HG03457 (cell line): ENCODE measurements around the gene CAPN13.

ENCODE experiments used
- ATAC-seq: cut with Tn5 transposase; IDR thresholded peaks from one replicate; pipeline ENCODE4 v1.9.1; 2021; ENCODE audit warnings: moderate number of reproducible peaks; ENCODE audit not compliant: unreplicated experiment

The CAPN13 gene

DNA sequence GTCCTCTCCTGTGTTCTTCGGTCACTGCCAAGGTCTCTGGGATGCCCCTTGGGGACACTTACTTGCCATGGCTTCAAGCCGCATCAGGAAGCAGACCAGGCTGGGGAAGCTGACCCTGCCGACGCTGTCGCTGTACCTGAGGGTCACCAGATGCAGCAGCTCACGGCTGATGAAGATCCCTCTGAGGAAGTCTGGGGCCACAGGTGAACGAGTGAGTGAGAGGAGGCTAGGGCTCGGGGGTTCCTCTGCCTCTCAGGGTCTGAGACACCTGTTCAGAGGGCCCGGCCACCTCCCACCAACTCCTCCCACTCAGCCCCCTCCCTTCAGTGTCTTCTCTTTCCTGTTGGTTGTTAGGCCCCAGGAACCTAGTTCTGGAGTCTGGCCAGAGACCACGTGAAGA lies 74.9 kb downstream of the CAPN13 start:
- no peak for ATAC-seq

DNA sequence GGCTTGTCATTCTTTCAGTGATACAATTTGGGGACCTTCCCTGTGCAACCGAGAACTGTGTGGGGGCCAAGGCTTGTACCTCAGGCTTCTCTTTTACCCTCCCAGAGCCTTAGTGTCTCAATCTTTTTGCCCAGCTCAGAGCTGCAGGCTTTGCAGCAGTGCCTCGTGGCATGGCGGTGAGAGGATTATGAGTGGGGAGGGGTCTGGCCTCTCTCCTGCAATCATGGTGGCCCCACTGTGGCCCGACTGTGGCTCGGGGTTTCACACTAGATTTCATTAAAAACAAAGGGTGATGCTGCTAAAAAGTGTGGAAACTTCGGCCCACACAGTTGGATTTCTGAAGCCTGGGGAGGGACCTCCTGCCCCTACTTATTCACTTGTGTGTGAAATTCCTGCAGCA lies 75.5 kb downstream of the CAPN13 start:
- no peak for ATAC-seq

DNA sequence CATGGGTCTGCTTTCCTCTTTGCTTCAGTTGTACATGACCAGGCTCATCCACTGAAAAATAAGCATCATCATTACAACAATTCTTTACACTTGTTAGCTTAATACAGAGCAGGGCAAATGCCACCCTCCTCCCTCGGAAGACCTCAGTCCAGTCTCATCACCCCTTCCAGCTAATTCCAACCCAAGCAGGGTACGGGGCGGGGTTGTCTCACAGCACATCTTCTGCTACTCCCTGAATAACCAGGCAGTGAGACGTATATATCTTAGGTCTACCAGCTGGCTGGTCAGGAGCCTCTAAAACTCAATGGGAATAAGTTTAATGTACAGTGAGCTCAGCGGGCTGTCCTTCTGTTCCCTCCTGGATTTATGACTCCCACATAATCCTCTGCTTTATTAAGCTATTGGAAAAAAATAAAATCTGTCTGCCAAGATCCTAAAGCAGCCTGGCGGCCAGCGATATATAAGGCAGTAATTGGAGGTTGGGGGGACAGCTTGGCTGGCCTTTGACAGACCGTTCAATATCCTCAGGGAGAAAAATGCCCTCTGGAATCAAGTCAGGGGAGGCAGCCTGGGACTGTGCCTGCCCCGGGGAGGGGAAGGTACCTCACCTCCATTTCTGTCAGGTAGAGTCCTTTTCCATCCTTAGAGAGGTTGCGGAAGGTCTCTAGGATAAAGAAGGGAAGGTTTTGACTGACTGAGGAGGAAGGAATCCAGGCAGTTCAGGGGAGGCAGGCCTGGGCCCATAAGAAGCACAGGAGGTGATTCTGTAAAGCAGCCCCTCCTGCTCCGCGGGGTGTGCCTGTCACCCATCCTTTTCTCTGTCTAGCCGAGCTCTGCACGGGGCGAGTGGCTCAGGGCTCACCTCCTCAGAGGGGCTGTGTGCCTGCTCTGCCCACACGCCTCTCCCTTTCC lies 76.3 kb downstream of the CAPN13 start:
- no peak for ATAC-seq

DNA sequence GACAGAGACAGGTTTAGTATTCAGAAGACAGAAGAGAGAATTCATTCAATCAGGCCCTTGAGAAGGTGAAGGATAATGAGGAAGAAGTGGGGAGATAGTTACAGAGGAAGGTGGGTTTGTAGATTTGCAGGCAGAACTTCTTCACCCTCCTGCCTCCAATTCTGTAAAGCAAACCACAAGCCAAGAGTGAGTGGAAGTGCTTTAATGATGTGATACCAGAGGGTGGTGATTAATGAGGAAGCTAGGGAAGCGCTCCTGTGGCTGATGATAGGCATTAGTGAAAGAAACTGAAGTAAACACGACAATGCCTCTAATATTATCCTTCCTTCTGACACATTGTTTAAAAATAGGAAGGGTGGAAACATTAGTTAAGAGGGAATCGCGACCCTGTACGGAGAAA lies 78.2 kb downstream of the CAPN13 start:
- ATAC-seq, result no peak

DNA sequence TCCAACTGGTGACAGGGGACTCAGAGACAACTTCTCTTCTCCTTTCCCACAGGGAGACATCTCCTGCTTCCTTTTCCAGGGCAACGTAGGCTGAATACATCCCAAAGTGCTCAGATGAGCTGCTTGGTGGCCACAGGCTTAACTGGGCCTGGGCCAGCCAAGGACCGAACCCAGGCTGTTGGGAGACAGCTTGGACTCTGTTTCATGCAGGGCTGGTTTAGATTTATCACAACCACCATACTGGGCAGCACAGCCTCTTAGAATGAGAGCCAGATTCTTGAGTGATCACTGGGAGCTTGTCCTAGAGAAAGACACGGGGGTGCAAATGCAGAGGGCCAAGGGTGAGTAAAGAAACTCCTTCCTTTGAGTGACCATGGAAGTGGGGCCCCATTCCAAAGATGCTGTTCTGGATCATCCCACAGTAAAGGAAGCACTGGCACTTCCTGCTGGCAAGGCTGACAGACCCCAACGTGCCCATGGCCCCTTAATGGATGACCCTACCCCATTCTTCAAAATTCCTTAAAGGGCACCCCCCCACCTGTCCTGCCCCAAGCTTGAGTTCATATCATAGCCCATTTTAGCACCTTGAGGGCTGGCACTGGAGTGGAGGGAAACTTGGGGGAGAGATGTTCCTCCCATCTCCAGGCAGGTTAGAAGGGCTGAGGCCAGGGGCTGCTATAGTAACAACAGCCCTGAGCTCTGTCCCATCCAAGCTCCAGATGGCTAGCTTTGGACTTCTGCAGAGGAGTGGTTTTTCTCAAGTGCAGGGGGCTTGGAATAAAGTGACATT lies 84.1 kb downstream of the CAPN13 start:
- no peak for ATAC-seq

DNA sequence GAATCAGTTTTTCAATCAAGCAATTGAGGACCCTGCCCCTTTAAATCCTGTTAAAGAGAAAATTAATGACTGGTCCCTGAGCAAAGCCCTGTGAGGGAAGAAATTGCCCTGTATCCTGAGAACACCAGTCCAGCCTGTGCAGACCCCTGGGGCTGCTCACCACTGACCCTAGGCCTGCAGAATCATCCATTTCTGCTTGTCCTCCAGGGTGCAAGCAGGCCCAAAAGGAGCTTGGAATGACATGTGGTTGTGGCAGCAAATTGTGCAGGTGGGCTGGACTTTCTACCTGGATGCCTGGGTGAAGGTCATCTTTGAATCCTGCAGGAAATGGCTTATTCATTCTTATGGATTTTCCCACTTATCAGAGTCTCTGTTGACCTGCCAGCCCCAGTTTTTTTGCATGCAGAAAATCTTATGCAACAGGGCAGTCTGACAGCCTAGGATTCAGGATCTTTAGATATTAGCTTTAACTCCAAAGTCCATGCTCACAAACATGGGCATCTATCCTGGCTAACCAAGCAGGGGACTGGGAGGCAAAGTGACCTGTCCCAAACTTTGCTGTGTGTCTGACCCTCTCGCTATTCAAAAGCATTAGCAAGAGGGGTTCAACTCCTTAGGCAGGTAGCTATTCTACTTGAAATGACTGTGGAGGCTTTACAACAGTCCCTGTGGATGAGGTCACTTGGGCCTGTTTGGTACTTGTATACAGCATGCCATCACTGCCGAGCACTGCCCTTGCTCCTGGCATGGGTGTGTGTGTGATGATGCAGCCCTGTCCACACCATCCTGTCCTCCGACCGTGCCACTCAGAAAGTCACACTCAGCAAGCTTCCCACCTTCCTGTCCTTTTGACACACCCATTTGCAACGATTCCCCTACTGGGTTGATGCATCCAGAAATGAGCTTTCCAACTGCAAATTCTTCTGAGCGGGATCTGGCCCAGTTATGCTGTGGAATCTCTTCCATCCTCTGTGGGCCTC lies 85.3 kb downstream of the CAPN13 start:
- ATAC-seq, result no peak

DNA sequence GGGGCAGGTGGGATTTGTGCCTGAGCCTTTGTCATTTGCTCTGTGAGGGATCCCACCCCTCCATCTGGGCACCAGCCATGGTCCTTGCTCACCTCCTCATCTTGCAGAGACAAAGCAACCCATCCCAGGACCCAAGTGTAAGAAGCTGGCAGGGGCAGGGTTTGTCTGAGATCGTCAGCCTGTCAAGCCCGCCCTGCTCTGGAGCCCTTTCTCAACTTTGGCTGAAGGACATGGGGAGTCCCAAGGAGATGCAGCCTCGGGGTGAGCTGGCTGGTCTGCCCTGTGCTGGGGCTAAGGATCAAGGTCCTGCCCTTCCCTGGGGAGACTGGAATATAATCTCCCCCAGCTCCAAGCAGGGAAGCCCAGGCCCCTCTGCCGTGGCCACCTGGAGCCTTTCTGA lies 86.0 kb downstream of the CAPN13 start:
- ATAC-seq, result no peak

DNA sequence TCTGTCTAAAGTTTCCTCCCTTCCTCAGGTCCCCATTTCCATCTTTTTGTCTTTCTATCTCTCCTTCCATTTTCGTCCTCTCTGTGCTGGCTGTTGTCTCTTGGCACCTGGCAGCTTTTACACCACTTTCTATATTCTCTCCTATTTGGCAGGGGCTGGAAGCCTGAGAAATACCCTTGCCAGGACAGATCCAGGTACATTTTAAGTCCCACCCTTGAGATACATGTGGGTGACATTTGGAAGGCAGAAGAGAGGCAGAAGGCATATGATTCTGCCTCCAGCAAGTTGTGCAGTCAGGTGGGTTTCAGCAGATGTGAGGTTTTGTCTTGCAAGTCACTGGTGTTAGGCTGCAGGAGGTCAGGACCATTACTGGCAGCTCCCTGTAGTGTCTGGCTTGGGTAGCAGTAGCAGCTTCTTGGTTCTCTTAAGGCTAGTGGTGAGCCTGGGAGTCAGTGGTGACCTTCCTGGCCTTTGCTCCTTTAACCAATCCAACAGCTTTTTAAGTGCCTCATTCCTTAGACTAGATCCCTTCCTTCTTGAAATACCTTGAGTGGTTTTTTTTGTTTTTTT lies 90.1 kb downstream of the CAPN13 start:
- no peak for ATAC-seq

DNA sequence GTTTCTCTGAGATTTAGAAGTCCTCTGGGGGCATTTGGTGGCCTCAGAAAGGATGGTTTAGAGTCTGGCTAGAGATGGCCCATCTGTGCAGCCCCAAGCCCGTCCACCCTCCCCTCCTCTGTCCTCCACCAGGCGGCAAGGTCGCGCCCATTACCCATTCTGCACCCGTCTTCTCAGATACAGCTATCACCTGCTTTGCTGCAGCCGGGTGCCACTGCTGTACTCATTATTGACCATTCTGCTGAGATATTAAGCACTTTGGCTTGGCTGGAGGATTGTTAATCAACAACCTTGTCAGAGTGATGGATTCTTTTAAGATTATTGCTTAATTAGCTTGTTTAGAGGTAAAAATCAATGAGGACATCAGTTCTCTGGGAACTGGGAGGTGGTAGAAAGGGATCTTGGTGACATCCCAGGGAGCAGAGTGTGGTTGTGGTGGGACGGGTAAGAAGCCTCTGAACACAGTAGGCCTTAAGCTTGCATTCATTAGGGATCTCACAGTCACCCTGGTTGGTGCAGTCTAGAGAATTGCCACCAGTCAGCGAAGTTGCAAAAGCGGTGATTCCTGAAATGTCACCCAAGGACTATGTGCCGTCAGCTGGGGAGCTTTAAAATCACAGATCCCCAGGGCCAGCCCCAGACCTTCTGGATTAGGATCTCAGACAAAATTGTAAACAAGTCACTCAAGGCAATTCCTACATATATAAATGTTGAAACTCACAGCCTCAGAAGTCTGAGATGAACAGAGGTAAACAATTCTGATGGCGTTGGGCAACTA lies 90.9 kb downstream of the CAPN13 start:
- no peak for ATAC-seq

DNA sequence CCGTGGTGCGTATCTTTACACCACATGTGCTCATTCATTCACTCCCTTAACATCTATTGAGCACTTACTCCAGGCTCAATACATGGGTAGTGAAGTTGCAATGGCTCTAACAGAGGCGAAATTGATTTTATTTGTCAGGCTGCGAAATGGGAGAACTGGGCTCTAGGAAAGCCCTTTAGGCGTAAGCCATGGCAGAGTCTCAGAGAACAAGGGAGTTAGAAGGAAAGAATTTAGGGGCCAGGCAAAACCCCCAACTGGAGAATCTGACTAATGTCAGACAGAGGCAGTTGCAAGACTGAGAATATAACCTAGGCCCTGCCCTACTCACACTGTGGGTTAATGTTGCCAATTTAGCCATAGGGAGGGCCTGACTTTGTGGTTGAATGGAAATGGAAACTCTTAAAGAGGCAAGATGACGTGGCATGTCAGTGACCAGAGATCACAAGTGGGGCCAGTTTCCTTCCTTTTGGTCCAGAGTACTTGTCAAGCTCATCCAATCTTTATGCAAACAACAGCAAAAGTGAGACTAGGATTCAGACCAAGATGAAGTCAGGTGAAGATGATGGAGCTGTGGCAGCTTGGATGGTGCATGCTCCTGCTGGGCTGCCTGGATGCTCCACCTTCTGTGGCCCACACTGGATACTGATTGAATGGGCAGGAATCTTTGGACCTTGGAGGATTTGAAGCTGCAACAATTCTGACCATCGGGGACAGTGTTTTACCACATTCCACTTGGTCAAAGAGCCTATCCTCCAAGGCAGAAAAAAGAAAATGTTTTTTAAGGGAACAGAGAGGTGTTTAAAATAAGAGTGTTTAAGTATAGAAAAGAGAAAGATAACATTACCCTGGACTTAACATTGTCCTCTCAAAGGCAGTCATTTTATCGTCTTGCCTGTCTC lies 92.2 kb downstream of the CAPN13 start:
- no peak for ATAC-seq

DNA sequence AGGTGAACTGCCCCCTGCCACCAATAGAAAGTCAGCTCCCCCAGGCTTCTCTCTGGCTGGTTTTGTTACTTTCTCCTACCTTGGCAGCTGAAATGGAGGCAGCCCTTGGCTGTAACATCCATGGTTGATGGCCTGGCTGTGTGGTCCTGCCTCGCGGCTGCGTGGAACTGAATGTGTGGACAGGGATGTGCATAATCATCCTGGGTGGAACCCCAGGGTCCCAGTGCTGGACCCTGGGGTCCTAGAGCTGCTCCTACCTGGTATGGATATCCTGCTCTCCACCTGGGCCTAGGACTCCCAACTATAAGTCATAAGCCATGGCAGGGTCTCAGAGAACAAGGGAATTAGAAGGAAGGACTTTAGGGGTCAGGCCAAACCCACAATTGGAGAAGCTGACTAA lies 93.5 kb downstream of the CAPN13 start:
- no peak for ATAC-seq

DNA sequence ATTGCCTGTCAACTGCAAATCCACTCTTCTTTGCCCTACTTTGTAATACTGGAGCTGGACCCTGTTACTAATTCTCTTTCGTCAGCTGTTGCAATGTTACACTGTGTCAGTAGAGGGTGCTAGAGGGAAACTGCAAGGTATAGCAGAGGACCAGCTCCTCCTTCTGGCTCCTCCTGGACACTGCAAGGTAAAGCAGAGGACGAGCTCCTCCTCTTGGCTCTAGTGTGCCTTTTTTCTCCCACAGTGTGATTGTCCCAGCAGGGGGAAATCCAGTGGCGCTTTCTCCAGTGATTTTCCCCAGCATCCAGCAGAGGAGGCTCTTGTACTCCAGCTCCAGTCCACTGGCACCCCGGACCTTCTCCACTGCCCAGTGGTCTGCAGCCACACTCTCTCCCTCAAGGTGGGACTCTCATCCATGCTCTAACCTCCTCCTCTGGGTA lies 95.6 kb downstream of the CAPN13 start:
- ATAC-seq, result no peak

DNA sequence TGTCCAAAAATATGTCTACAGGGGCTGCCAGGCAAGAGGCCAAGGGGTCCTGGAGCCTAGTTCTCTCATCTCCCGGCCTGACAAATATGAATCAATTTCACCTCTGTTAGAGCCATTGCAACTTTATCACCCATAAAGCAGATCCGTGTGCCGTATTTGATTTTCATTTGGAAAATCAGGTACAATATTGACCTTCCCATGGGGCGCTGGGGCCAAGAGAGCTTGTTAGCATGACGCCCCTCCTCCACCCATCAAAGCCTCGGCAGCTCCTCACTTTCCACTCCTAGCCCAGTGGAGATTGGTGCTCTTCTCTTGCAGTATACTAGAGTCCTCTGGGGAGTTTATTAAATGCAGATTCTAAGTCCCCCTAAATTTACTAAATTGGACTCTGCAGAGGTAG lies 96.8 kb downstream of the CAPN13 start:
- ATAC-seq, result no peak

DNA sequence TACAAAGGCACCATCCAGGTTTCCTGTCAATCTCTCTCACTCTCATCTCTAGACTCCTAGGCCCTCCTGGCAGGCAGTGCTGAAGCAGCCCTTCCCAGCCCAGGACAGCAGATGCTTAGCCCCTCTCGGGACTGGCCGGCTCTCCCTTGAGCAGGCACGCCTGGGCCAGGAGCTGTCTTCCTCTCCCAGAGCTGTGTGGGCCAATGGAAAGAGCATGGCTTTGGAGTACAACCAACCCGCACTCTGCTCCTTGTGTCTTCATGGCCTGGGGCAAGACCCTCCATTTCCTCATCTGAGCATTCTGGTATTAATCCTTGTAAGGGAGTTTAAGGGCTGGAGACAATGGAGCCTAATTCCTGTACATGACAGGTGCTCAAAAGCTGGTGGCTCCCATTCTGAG lies 97.2 kb downstream of the CAPN13 start:
- ATAC-seq, result no peak

DNA sequence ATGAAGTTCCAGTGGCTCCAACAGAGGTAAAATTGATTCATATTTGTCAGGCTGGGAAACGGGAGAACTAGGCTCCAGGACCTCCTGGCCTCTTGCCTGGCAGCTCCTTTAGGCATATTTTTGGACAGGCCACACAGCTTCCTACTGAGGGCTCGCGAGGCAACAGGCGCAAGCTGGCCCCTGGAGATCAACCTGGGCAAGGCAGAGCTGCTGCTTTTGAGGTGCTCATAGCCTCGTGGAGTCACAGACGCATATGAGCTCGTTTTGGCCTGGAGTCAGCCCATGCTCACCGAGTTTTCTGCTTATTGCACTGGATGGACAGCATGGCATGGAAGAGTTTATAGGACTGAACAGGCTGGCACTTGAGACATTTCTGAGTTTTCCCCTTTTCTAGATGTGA lies 97.7 kb downstream of the CAPN13 start:
- ATAC-seq, result no peak

DNA sequence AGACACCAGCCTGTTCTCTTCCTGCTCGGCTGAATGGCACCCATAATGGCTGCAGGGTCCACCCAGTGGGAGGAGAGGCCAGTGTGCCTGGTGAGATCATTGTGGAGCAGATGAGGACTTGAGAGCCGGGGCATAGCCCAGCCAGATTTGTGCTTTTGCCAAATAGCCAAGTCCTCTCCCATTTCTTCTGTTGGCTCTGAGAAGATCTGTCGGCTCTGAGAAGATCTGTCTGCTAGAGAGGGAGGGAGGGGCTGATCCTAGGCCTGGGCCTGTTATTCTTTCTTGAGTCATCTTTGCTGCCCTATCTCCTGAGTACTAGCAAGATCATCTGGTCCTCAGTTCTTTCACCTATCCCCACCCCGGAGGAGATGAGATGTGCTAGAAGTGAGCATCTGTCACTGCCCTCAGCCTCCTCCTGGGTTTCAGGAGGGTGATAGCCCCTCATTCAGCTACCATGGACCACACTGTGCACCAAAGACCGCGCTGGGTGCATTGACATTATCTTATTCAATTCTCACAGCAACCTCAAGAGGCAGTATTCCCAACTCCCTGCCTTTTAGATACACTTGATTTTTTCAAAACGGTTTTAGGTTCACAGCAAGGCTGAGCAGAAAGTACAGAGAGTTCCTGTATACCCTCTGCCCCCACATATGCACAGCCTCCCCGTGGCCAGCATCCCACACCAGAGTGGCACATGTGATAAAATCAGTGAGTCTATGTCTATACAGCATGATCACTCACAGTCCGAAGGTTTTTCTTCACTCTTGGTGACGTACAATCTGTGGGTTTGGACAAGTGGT lies 98.6 kb downstream of the CAPN13 start:
- ATAC-seq, result no peak

DNA sequence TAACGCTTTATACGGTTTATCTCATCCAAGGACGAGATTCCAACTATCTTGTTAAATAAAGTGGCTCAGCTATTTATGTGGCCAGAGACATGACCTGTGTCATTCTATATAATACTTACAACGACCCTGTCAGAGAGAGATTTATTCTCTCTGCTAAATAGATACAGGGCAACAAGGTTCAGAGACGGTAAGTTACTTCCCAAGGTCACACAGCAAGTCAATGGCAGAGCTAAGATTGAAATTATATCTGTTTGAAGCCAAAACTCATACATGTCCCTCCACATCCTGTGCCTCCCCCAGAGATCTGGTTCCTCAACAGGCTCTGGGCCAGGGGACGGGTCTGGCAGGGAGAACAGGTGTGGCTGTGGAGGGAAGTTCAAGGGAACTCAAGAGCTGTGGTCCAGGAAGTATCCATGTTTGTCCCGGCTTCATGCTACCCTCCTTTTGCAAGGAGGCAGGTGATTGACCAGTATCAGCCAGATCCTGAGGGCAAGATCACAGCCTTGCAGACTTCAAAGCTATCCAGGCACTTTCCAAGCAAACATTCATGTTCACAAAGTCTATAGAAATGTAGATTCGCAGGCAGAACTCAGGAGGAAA lies 99.8 kb downstream of the CAPN13 start:
- ATAC-seq, result no peak
